Activated CD8-positive, alpha-beta memory T cell treated with anti-CD3 and anti-CD28 coated beads, Interleukin-2, amount 50 U/mL, for 24 hours (primary cell): Measurements from ENCODE around the gene UBD.

ENCODE experiments used
- DNase-seq: peaks from one replicate; pipeline ENCODE4 v3.0.0-alpha.2; 2020; ENCODE audit errors: extremely low read depth

Gene UBD

GRCh38 chr6:29561091-29561490, 1.6 kb upstream of the UBD start:
- no peak for DNase-seq

GRCh38 chr6:29558439-29559079, 973 bp downstream of the UBD start:
- DNase-seq = no peak

- DNase-seq = no peak
These were observed 2.2 kb downstream of the UBD start for GRCh38 chr6:29557320-29557719.

GRCh38 chr6:29554764-29555163, 4.8 kb downstream of the UBD start:
- no peak for DNase-seq

DNA sequence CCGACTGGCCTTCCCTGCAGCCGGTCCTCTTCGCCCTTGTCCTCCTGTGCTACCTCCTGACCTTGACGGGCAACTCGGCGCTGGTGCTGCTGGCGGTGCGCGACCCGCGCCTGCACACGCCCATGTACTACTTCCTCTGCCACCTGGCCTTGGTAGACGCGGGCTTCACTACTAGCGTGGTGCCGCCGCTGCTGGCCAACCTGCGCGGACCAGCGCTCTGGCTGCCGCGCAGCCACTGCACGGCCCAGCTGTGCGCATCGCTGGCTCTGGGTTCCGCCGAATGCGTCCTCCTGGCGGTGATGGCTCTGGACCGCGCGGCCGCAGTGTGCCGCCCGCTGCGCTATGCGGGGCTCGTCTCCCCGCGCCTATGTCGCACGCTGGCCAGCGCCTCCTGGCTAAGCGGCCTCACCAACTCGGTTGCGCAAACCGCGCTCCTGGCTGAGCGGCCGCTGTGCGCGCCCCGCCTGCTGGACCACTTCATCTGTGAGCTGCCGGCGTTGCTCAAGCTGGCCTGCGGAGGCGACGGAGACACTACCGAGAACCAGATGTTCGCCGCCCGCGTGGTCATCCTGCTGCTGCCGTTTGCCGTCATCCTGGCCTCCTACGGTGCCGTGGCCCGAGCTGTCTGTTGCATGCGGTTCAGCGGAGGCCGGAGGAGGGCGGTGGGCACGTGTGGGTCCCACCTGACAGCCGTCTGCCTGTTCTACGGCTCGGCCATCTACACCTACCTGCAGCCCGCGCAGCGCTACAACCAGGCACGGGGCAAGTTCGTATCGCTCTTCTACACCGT, 6.1 kb downstream of the UBD start:
- DNase-seq = no peak

DNA sequence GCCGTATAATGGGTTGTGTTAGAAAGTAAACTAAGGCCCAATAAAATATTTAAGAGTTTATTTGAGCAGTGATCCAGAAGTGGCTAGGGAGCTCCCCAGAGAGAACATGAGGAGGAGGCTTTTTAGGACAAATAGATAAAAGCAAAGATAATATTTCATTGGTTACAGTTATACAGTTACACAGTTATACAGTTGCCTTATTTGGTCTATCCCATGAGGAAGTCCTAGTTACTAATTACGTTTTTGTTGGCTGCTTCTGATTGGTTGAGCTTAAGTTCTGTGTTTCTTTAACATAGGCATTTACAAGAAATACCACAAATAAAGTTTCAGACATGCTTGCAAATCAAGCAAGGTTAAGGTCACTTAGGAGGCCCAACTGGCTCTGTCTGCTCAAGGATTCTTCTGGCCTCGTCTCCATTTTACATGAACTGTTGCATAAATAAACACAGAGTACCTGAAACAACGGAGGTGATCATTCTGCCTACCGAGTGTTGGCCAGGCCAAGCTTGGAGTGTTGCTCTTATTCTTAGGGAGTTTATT, 7.0 kb downstream of the UBD start:
- no peak for DNase-seq

DNA sequence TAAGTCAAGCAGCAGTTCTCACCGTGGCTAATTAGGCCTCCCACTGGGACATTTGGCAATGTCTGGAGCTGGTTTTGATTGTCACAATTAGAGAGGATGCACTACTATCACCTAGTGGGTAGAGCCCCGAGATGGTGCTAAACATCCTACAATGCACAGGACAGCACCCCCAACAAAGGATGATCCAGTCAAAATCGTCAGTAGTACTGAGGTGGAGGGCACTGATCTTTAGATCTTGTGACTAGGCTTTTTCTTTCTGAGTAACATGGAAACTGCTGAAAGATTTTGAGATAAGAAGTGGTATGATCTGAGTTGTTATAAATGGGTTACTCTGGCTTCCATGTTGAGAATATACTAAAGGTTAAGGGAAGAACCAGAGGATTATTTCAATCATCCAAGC, 12.0 kb downstream of the UBD start:
- DNase-seq = no peak

GRCh38 chr6:29537714-29538403, 21.7 kb downstream of the UBD start:
- DNase-seq = no peak

- DNase-seq = no peak
These were observed 27.1 kb downstream of the UBD start for GRCh38 chr6:29532320-29532951.

DNA sequence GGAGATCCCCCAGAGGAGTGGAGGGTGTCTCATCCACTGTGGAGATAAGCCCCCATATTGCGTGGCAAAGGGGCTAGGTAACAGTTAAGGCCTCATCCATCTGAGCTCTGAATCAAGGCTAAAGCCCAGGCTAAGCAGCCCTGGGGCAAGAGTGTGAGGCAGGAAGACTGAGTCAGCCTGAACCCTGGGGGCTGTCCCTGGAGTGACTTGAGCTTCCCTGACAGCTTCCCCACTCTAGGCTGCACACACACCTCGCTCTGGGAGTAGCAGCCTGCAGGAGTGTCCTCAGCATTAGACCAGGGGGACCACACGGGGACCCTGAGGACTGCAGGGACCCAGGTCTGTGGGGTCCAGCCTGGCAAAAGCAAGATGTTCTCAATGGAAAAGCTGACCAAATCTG, 27.9 kb downstream of the UBD start:
- no peak for DNase-seq

DNA sequence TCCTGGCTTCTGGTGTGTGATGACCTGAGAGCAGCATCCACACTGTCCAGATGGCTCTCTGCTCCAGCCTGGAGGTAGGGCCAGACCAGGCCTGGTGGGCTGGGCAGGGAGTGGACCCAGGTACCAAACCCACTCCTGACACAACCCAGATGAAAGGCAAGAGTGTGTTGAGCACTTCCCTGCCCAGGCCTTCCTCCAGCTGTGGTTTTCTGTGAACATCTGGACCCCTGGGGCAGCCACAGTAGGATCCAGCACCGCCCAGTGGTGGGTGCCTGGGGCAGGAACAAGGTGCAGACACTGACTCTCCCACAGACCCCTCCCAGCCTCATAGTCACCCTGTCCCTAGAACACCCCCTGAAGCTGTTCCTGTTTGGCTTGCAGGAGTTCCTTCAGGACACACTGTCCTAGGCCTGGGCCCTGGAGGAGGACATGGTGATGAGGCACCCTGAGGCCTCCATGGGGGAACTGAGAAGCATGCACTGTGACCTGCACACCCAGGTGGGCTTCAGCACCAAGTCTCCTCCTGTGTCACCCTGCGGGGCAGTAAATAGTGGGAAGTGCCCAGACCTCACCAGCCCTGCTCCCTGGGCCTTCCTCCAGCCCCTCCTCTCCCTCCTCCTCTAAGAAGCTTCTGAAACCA, 28.7 kb downstream of the UBD start:
- no peak for DNase-seq

DNA sequence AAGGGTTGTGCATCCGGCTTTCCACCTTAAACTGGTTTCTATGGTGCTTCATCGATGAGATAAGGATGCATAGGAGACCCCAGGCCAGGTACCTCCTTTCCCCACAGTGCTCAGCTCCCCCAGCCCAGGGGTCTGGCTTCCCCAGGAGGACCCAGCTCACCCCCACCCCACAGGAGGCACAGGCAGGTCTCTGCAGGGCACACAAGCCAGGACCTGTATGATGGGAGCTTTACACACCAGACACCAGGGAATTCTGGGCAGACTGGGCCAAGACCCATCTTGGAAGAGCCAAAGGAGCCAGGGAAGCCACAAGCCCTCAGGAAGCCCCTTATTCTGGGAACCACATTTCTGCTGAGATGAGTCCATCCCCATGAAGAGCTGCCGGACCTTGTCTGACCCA, 29.6 kb downstream of the UBD start:
- no peak for DNase-seq

GRCh38 chr6:29528988-29529560, 30.5 kb downstream of the UBD start:
- DNase-seq = no peak

GRCh38 chr6:29528300-29528931, 31.1 kb downstream of the UBD start:
- no peak for DNase-seq

GRCh38 chr6:29527564-29527963, 32.0 kb downstream of the UBD start:
- no peak for DNase-seq

- no peak for DNase-seq
These were observed 32.4 kb downstream of the UBD start for GRCh38 chr6:29527126-29527525.

- no peak for DNase-seq
These were observed 34.3 kb downstream of the UBD start for GRCh38 chr6:29525311-29525639.

GRCh38 chr6:29524444-29525310, 34.9 kb downstream of the UBD start:
- DNase-seq = no peak

DNA sequence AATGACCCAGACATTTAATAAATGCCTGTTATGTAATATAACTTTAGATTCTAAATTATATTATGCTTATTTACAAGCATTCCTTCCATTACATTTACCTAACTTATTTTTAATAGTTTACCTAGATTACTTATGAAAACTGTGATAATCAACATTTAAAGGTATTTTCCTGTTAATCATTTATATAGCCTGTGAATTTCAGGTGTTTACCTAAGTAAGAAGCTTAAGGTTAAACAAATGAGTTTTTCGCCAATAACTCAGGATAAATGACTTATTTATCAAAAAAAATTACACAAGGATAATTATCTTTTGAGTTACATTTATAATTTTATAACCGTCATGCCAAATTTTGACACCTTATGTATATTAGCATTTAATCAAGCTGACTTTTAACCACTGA, 35.5 kb downstream of the UBD start:
- DNase-seq = no peak

GRCh38 chr6:29522227-29522626, 37.3 kb downstream of the UBD start:
- DNase-seq = no peak
